Renal pelvis (tissue), 4 donors: Measurements from ENCODE around the gene GJA8. TPM values are rescaled to one million over a fixed set of nuclear protein-coding genes. Genes with fewer than 3 reads are reported as not detected.
A peak's percentile ranks its signal among the peaks of the same experiment; 100 is the strongest.
"Not testable (repeated sequence)": the region's sequence is repeated elsewhere in the genome, so short reads cannot be mapped to it uniquely, and the experiment has no call there.

Experiments used
- DNase-seq: peaks from one replicate; pipeline ENCODE4 v3.0.0-alpha.2; 2013
- polyA plus RNA-seq, 3 donors: library from polyadenylated mRNA; unstranded; fragments of 120-200 nt; gene quantifications; one replicate each; pipeline ENCODE4 v1.2.1, GENCODE V29; 2013; ENCODE audit not compliant: insufficient read length in 3 of 3

The GJA8 gene
- polyA plus RNA-seq, 3 donors, result 0.46 to 0.61 (median 0.53) TPM

DNA sequence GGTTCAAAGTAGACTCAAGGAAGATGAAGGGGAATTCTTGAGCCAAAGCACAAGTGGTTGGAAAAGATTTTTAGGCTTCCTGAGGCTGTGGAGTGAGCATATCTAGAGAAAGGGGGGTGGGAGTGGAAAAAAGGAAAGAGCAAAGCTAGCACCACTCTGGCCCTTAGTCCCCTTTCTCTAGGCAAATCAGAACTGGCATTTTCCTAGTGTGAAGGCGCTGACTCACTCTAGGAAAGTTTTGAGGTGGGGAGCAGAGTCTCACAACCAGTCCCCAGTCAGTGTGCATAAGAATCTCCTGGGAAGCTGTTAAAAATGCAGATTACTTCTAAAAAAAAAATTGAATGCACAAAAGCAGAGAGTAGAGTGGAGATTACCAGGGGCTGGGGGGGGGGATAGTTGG, 22.2 kb downstream of the GJA8 start:
- no peak for DNase-seq

DNA sequence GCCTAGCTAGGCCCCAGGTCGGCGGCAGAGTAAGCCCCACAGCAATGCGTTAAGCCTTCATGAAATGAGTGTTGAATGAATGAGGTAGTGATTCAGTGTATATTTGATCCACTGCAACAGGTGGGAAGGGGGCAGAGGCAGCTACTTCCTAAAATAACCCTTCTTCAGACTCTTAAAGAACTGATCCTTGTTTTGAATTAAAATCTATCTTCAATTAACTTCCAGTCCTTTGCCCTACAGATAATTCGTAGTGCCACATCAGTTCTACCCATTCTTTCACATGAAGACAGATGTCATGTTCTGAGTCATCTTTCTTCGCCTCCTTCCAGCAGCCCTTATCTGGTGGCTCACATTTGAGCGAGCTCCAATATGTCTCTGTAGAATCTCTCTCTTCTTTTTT, 24.6 kb downstream of the GJA8 start:
- not testable (repeated sequence) for DNase-seq

DNA sequence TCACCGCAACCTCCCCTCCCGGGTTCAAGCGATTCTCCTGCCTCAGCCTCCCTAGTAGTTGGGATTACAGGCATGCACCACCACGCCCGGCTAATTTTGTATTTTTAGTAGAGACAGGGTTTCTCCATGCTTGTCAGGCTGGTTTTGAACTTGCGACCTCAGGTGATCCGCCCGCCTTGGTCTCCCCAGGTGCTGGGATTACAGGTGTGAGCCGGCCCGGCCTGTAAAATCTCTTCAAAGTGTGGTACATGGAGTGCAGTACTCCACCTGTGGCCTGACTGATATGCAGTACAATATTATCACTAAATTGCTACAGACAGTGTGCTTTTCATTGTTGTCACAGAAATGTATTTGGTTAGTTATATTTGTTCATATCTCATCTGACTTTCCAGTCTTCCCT, 25.1 kb downstream of the GJA8 start:
- DNase-seq, result not testable (repeated sequence)

DNA sequence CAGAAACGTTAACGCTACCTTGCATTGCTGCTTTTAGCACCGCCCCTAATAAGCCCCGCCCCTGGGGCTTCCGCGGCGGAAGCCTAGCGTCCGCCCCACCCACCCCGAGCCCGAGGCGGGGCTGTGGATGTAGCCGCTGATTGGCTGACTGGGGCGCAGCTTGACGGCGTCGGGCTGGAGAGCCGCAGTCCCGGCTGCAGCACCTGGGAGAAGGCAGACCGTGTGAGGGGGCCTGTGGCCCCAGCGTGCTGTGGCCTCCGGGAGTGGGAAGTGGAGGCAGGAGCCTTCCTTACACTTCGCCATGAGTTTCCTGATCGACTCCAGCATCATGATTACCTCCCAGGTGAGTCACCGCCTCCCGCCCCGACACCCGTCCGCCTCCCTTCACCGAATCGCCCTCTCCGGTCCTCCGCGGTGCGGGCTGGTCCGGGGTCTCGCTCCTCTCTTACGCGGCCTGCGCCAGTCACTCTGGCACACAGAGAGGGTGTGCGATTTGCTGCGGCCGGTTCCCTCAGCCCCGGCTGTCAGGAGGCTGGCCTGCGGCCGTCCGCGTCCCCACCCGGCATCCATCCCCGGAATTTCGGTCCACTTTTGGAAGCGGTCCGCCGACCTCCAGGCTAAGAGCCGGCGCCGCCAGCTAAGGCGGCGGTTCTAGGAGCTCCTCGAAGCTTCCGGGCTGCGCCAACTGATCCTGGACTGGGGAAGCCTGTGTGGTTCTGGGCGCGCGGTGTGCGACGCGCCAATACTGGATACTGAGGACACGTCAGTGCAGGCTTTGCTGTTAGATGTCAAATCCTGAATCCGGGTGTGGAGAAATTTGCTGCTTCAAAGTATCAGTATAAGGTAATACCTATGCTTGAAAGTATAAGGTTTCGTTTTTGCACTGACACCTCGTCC, 25.9 kb downstream of the GJA8 start, which contains the start of gene GPR89B:
Gene GPR89B (plus strand): TSS at position 185 of the 897 bp plus-strand sequence. CDS start 117 bp downstream, at position 302.
- peak; percentile 86 for DNase-seq

DNA sequence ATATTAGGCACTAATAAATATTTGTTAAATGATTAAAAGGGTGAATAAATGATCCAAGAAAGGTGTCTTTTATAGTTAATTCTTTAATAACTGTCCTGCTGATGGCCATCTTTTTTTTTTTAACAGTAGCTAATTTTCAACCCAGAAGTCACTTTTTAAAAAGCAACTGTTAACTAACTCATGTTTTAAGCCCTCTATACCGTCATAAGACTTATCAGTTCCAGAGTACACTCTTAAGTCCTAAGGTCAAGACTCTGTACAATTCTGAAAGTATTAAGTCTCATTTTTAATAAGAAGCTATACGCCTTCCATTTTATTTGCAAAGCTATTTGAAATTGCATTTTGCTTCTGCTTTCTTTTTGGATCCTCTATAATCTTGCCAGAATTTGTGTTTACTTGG, 28.5 kb downstream of the GJA8 start:
- not testable (repeated sequence) for DNase-seq

DNA sequence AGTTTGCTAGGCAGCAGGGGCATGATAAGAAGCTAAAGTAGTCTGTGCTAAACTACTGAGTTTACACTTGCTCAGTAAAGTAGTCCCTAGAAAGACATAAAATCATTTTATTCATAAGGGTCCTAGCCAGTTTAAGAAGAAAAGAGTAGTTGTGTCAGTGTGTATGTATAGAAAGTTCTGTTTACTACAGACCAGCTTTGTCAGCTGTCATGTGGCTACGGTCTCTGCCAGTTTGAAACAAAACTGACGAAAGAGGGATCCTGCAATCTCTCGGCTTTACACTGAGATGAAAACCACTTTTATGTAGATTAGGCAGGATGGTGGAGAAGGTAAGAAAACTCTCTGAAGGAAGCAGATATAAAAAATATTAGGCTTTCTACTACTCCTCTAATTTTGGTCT, 32.7 kb downstream of the GJA8 start:
- DNase-seq, result not testable (repeated sequence)

DNA sequence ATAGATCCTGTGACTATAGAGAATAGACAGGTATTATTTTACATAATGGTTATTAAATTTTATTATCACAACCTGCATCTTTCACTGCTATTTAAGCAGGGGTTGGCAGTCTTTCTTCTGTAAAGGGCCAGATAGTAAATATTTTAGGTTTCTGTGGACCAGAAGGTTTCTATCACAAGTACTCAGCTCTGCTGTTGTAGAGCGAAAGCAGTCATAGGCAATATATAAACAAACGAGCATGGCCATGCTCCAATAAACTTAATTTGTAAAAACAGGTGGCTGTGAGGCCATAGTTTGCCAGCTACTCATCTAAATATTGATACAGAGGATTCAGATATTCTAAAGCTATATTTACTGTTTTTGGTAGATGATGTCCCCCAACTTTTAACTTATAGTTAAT, 37.9 kb downstream of the GJA8 start:
- DNase-seq, result not testable (repeated sequence)

DNA sequence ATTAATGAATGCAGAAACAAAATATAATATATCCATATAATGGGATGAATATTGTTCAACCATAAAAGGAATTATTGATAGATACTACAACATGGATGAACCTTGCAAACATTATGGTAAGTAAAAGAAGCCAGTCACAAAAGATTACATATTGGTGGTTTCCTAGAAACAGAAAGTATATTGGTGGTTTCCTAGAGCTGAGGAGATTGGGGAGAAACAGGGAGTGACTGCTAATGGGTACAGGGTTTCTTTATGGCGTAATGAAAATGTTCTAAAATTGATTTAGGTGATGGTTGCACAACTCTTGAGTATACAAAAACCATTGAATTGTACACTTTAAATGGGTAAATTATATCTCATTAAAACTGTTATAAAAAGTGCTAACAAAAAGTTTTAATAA, 40.0 kb downstream of the GJA8 start:
- not testable (repeated sequence) for DNase-seq

DNA sequence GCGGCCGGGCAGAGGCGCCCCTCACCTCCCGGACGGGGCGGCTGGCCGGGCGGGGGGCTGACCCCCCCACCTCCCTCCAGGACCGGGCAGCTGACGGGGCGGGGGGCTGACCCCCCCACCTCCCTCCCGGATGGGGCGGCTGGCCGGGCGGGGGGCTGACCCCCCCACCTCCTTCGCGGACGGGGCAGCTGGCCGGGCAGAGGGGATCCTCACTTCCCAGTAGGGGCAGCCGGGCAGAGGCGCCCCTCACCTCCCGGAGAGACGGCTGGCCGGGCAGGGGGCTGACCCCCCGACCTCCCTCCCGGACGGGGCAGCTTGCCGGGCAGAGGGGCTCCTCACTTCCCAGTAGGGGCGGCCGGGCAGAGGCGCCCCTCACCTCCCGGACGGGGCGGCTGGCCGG, 46.9 kb downstream of the GJA8 start:
- DNase-seq, result not testable (repeated sequence)

Other genes with a start within 250 kb of the GJA8 start
- 10 to 100 TPM; 27.6 to 45.1 (median 41.0) TPM for gene ACP6, start 232.3 kb upstream of the GJA8 start, polyA plus RNA-seq
- gene GJA5, start 142.2 kb upstream of the GJA8 start, polyA plus RNA-seq, result 10 to 100 TPM; 21.8 to 31.7 (median 22.6) TPM
- gene GPR89B, start 25.6 kb downstream of the GJA8 start, polyA plus RNA-seq, result 10 to 100 TPM; 40.5 to 54.1 (median 45.3) TPM
- gene NBPF11, start 249.5 kb downstream of the GJA8 start, polyA plus RNA-seq, result 10 to 100 TPM; 27.6 to 49.0 (median 39.4) TPM